ENCODE measurements around the gene LETM1. TPM values are rescaled to one million over a fixed set of nuclear protein-coding genes. Genes with fewer than 3 reads are reported as not detected.

The LETM1 gene
- total RNA-seq, 1 donor from 2014 or later, result 39.2 TPM

DNA sequence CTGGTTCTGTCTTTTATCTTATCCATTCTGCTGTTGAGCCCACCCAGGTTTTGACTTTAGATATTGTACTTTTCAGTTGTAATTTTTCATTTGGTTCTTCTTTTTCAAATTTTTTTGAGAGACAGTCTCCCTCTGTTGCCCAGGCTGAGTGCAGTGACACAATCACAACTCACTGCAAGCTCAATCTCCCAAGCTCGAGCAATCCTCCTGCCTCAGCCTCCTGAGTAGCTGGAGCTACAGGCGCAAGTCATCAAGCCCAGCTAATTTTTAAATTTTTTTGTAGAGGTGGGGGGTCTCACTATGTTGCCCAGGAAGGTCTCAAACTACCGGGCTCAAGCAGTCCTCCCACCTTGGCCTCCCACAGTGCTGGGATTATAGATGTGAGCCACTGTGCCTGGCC, 25.7 kb downstream of the LETM1 start:
- DNase-seq (ENCODE audit: low read depth), result no peak

GRCh38 chr4:1826531-1827350, 29.2 kb downstream of the LETM1 start:
- DNase-seq (ENCODE audit: low read depth), result no peak

- no peak for DNase-seq (ENCODE audit: low read depth)
These were observed 30.6 kb downstream of the LETM1 start for GRCh38 chr4:1825326-1825725.

DNA sequence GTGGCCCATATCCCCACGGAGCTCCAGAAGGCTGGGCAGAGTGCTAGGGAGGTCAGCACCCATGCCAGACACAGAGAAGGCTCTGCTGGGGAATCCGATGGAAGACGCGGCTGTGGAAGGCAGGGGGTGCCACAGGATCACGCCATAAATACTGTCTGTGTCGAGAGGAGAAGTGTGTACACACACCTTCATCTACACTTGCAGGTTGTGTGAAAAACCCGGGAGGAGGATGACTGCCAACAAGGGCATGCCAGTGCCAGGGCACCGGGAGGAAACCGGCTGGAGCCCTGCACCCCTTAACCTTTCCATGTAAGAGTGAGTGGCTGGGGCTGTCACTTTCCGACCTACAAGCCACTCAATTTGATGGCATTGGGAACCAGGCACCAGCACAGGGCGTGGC, 31.2 kb downstream of the LETM1 start:
- DNase-seq (ENCODE audit: low read depth), result no peak

DNA sequence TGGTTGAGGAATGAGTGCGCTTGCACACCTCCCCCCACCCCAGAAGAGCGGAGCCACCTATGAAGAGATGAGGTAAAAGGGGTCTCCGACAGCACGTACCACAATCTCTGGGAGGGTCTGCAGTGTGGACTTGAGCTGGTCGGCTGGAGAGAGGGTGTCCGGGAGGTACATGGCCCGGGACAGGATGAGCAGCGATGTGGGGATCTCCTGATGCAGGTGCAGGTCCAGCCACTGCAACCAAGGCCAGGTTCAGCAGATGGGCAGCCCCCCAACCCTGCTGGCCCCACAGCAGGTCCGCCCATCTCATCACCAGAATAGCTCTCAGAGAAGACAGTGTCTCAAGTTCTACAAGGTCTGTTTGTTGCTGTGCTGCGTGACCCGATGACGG, 32.4 kb downstream of the LETM1 start:
- DNase-seq (ENCODE audit: low read depth), result no peak

- no peak for DNase-seq (ENCODE audit: low read depth)
These were observed 33.1 kb downstream of the LETM1 start for GRCh38 chr4:1822568-1823544.

- no peak for DNase-seq (ENCODE audit: low read depth)
These were observed 34.0 kb downstream of the LETM1 start for GRCh38 chr4:1821679-1822567.

GRCh38 chr4:1819816-1820215, 36.1 kb downstream of the LETM1 start:
- DNase-seq (ENCODE audit: low read depth), result no peak

GRCh38 chr4:1819284-1819683, 36.7 kb downstream of the LETM1 start:
- peak; percentile 79 for DNase-seq (ENCODE audit: low read depth)

DNA sequence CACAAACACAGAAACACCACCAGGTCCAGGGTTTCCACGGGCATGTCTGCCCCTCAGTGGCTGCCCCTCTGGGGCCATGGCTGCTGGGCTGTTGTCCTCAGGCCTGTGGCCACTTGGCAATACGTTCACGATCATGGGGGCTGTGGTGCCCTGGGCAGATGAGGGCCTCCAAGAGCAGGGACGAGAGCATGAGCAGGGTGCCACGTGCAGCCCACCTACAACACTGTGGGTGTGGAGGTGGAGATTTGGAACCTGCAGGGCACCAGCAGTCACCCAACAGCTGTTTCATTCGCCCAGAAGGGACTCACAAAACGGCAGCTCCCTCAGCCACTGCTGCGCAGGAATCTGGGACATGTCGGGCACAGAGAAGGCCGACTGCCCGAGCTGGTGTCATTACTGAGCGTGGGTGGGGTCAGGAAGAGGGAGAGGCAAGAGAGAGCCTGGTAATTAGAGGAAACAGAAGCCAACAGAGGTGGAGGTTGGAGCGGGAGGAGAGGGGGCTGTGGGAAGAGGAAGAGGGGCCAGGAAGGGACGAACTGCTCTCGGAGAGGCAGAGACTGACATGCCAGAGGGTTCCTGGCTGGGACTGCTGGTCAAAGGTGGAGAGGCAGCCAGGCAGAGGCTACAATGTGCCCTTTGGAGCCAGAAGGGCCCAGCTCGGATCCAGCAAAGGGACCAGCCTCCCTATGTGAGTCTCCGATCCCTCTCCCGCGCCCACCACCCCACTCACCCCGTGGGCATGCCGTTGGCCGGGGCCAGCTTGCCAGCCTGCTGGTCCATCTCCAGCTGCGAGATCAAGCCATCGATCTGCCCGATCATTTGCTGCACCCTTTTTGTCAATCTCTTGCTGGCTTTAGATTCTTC, 39.7 kb downstream of the LETM1 start:
- no peak for DNase-seq (ENCODE audit: low read depth)

- no peak for DNase-seq (ENCODE audit: low read depth)
These were observed 40.6 kb downstream of the LETM1 start for GRCh38 chr4:1815096-1815996.

GRCh38 chr4:1814453-1814852, 41.5 kb downstream of the LETM1 start:
- DNase-seq (ENCODE audit: low read depth), result no peak

DNA sequence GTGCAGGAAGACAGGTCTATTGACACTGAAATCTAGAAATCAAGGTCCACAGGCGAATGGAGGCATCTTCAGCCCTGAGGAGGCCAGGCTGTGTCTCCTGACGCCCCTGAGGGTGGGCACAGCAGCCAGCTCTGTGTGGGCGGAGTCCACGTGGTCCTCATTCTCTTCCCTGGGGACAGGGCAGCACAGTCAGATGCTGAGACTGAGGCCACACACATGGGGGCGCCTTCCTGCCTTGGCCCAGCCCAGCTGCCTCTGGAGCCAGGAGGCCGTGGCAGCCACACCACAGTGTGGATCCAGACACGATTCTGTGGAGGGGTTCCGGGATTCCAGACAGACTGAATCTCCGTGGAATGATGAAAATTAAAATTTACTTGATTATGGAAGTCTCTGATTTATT, 42.0 kb downstream of the LETM1 start:
- DNase-seq (ENCODE audit: low read depth), result no peak

- DNase-seq (ENCODE audit: low read depth), result no peak
These were observed 42.7 kb downstream of the LETM1 start for GRCh38 chr4:1813231-1813630.

- DNase-seq (ENCODE audit: low read depth), result no peak
These were observed 43.2 kb downstream of the LETM1 start for GRCh38 chr4:1812720-1813119.

DNA sequence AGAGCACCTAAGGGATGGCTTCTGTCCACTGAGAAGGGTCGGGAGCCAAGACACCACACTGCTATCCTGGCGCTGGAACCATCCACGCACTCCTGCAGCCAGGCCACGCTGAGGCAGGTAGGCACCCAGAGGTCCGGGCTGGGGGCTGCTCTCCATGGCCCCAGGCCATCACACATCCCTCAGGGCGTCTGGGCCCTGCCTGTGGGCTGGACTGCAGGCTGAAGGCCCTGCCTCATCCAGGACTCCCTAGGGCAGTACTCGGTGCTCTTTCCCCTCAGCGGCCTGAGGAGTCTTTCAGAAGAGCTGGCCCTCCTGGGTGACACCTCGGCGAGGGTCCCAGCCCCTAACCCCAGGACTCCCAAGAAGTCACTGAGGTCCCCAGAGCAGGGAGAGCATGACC, 45.2 kb downstream of the LETM1 start:
- no peak for DNase-seq (ENCODE audit: low read depth)

DNA sequence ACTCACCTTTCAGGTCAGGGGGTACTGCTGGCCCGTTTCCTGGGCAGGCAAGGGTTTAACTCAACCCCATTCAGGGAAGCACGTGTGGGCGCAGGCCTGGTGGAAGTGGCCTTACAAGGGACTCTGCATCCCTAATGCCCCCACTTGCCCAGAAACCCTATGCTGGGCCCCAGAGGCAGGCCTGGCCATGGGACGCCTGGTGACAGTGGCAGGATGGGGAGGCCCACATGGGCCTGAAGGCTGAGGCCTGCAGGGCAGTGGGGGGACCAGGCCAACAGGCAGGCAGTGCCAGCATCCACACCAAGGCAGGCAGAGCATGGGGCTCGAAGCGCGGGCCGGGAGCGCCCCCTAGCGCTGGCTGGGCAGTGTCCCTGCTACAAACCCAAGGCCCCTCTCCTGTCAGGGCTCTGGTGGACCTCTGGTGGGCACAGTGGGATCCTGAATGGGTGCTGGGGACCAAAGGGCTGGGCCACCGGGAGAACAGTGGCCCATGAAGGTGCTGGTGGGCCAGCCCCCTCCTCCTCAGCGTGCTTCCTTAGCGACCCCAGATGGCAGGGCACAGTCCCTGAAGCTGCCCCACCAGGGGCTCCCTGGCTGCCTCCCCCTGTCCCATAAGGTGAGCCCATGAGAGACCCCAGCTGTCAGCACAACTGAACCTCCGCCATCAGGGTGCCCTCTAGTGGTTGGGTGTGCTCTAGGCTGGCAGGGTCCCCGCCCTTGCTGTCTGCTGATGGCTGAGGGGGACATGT, 46.0 kb downstream of the LETM1 start:
- DNase-seq (ENCODE audit: low read depth), result peak; percentile 54
